IMR-90 (cell line): ENCODE results near the gene UBE2QL1. TPM values are rescaled to one million over a fixed set of nuclear protein-coding genes. Genes with fewer than 3 reads are reported as not detected.

Experiments
- ATAC-seq: fragments of 200-7000 bp; cut with Tn5 transposase; 2 replicates; pipeline ENCODE4 v1.9.1; 2020; ENCODE audit warnings: low read depth, mild to moderate bottlenecking, moderate library complexity
- BruUV-seq: library from RNA; stranded (reverse); fragments of 400-500 nt; replicated peaks from 2 replicates; lab custom pipeline; 2021; lab: Mats Ljungman, UMichigan
- CTCF ChIA-PET: fragments of 300-600 bp; formaldehyde crosslinking; extraction: SDS; loops from one replicate; lab custom pipeline; 2021; ENCODE audit warnings: antibody characterized with exemption; lab: Yijun Ruan, JAX
- POLR2A ChIA-PET: fragments of 300-600 bp; sonication (Branson Sonifier 250); formaldehyde crosslinking; loops from one replicate; lab custom pipeline; 2022; ENCODE audit warnings: antibody characterized with exemption; ENCODE audit not compliant: unreplicated experiment; lab: Charles Lee
- DNase-seq: peaks from one replicate; pipeline ENCODE4 v3.0.0; 2013
- H2AFZ ChIP-seq: replicated peaks from 2 replicates; pipeline ENCODE3; 2013; ENCODE audit warnings: low read length, mild to moderate bottlenecking; ENCODE audit not compliant: poor library complexity
- H2AK5ac ChIP-seq: 2 replicates; pipeline ENCODE4 v1.6.1; 2013; ENCODE audit warnings: low read depth, low read length, inconsistent platforms
- H2AK9ac ChIP-seq: replicated peaks from 2 replicates; pipeline ENCODE3; 2013; ENCODE audit warnings: mild to moderate bottlenecking, low read depth, low read length, moderate library complexity; ENCODE audit not compliant: poor library complexity
- H2BK120ac ChIP-seq: 2 replicates; pipeline ENCODE4 v1.6.1; 2013; ENCODE audit warnings: low read depth, low read length, inconsistent platforms
- H2BK15ac ChIP-seq: 3 replicates; pipeline ENCODE4 v1.6.1; 2013; ENCODE audit warnings: low read depth, low read length, inconsistent platforms
- H2BK20ac ChIP-seq: 2 replicates; pipeline ENCODE4 v1.6.1; 2013; ENCODE audit warnings: low read depth, mild to moderate bottlenecking, inconsistent platforms, low read length, moderate library complexity
- H2BK5ac ChIP-seq: 2 replicates; pipeline ENCODE4 v1.6.1; 2013; ENCODE audit warnings: mild to moderate bottlenecking, low read depth, low read length, inconsistent platforms; ENCODE audit not compliant: poor library complexity, severe bottlenecking
- H3K14ac ChIP-seq: replicated peaks from 2 replicates; pipeline ENCODE4 v1.6.1; 2013; ENCODE audit warnings: low read depth, low read length, inconsistent platforms
- H3K18ac ChIP-seq: 2 replicates; pipeline ENCODE4 v1.6.1; 2013; ENCODE audit warnings: low read depth, low read length, control low read depth
- H3K23ac ChIP-seq: 2 replicates; pipeline ENCODE4 v1.6.1; 2013; ENCODE audit warnings: low read depth, low read length, inconsistent platforms
- H3K27ac ChIP-seq: 2 replicates; pipeline ENCODE4 v1.5.1; 2013; ENCODE audit warnings: mild to moderate bottlenecking, control low read depth, low read length; ENCODE audit not compliant: insufficient read depth
- H3K27me3 ChIP-seq: 2 replicates; pipeline ENCODE4 v1.6.1; 2013; ENCODE audit warnings: low read length; ENCODE audit not compliant: control insufficient read depth, insufficient read depth
- H3K36me3 ChIP-seq: 2 replicates; pipeline ENCODE4 v1.6.1; 2013; ENCODE audit warnings: low read length, mixed read lengths; ENCODE audit not compliant: control insufficient read depth, insufficient read depth
- H3K4ac ChIP-seq: 2 replicates; pipeline ENCODE4 v1.6.1; 2013; ENCODE audit warnings: low read depth, low read length, inconsistent platforms
- H3K4me1 ChIP-seq: 2 replicates; pipeline ENCODE4 v1.6.1; 2013; ENCODE audit warnings: low read length, mixed read lengths; ENCODE audit not compliant: control insufficient read depth, insufficient read depth
- H3K4me2 ChIP-seq: 2 replicates; pipeline ENCODE4 v1.6.1; 2013; ENCODE audit warnings: low read depth, mild to moderate bottlenecking, control low read depth, low read length, moderate library complexity
- H3K4me3 ChIP-seq: 2 replicates; pipeline ENCODE4 v1.5.1; 2013; ENCODE audit warnings: low read depth, mild to moderate bottlenecking, control low read depth, low read length, moderate library complexity; ENCODE audit not compliant: insufficient read depth
- H3K56ac ChIP-seq: 2 replicates; pipeline ENCODE4 v1.6.1; 2013; ENCODE audit warnings: low read length, inconsistent platforms; ENCODE audit not compliant: insufficient read depth; ENCODE audit errors: extremely low read depth
- H3K79me1 ChIP-seq, 2 experiments: 2 replicates each; pipeline ENCODE4 v1.6.1; 2013; ENCODE audit warnings: low read length in 2 of 2, inconsistent platforms in 1 of 2, low read depth in 1 of 2
- H3K9ac ChIP-seq: 2 replicates; pipeline ENCODE4 v1.6.1; 2013; ENCODE audit warnings: low read depth, low read length, control low read depth
- H3K9me1 ChIP-seq: 2 replicates; pipeline ENCODE4 v1.6.1; 2013; ENCODE audit warnings: low read length, inconsistent platforms; ENCODE audit not compliant: insufficient read depth
- H3K9me3 ChIP-seq: 2 replicates; pipeline ENCODE4 v1.6.1; 2013; ENCODE audit warnings: low read length; ENCODE audit not compliant: control insufficient read depth, insufficient read depth
- H4K20me1 ChIP-seq: 2 replicates; pipeline ENCODE4 v1.6.1; 2013; ENCODE audit warnings: low read length, inconsistent platforms; ENCODE audit not compliant: insufficient read depth
- H4K5ac ChIP-seq: 2 replicates; pipeline ENCODE4 v1.6.1; 2013; ENCODE audit warnings: mild to moderate bottlenecking, low read depth, low read length, control low read depth
- H4K8ac ChIP-seq, 2 experiments: 2 replicates each; pipeline ENCODE4 v1.6.1; 2013; ENCODE audit warnings: low read depth in 2 of 2, low read length in 2 of 2, control low read depth in 1 of 2, inconsistent platforms in 1 of 2
- H4K91ac ChIP-seq: 2 replicates; pipeline ENCODE4 v1.6.1; 2013; ENCODE audit warnings: low read depth, low read length, inconsistent platforms; ENCODE audit not compliant: insufficient read depth
- FOS ChIP-seq: fragments of 150-350 bp; IDR thresholded peaks from 2 replicates; pipeline ENCODE4 v1.6.1; 2016; ENCODE audit warnings: low read depth, low read length
- MAFK ChIP-seq: IDR thresholded peaks from 2 replicates; pipeline ENCODE4 v1.6.1; 2012; ENCODE audit warnings: low read depth, low read length, improper control_type of control experiment
- MAZ ChIP-seq: IDR thresholded peaks from 2 replicates; pipeline ENCODE4 v1.6.1; 2012; ENCODE audit warnings: low read depth, mild to moderate bottlenecking, low read length, improper control_type of control experiment, moderate library complexity, borderline replicate concordance
- NFE2L2 ChIP-seq: fragments of 150-350 bp; IDR thresholded peaks from 2 replicates; pipeline ENCODE4 v1.6.1; 2016; ENCODE audit warnings: low read depth, mild to moderate bottlenecking, low read length
- POLR2A ChIP-seq: IDR thresholded peaks from 2 replicates; pipeline ENCODE4 v1.6.1; 2012; ENCODE audit warnings: mild to moderate bottlenecking, low read depth, low read length
- RAD21 ChIP-seq: IDR thresholded peaks from 2 replicates; pipeline ENCODE4 v1.6.1; 2012; ENCODE audit warnings: low read length, improper control_type of control experiment
- RFX5 ChIP-seq: IDR thresholded peaks from 2 replicates; pipeline ENCODE4 v1.8.0; 2012; ENCODE audit warnings: low read depth, mild to moderate bottlenecking, low read length, moderate library complexity
- WGBS, 2 experiments: methylation state at CpG; one replicate each; pipeline versions ENCODE4 v1.1.5 to v1.1.7; 2013; ENCODE audit warnings: missing lambda C conversion rate in 2 of 2; ENCODE audit not compliant: insufficient read length in 1 of 2; ENCODE audit errors: extremely low coverage in 2 of 2; 5-methylcytosine and 5-hydroxymethylcytosine counted together
- dilution Hi-C: fragments of 300-500 bp; cut with HindIII; formaldehyde crosslinking; loops from one replicate; pipeline ENCODE4 v1.14.3; 2018; ENCODE audit warnings: low sequenced_read_pairs; ENCODE audit not compliant: unreplicated experiment
- in situ Hi-C: fragments of 300-500 bp; cut with MboI; formaldehyde crosslinking; loops from 3 replicates; pipeline ENCODE4 v1.14.3; 2019; ENCODE audit warnings: low sequenced_read_pairs, inconsistent platforms, mixed read lengths
- intact Hi-C: fragments of 100-400 bp; cut with micrococcal nuclease; formaldehyde crosslinking; loops from 2 replicates; pipeline ENCODE4 v1.10.0; 2022
- polyA plus RNA-seq, 3 experiments: library from polyadenylated mRNA; depleted of rRNA; stranded (reverse); fragments of >200 nt; gene quantifications; 2 replicates each; pipeline ENCODE4 v1.2.3, GENCODE V29; 2012; ENCODE audit warnings: low replicate concordance in 1 of 3
- total RNA-seq: library from RNA; depleted of rRNA; stranded (reverse); fragments of >200 nt; gene quantifications from 2 replicates; pipeline ENCODE4 v1.2.3, GENCODE V29; 2012

The UBE2QL1 gene
- total and polyA plus RNA-seq, 2 of the 4 experiments (the other 2 are of a cell fraction) = not detected

DNA sequence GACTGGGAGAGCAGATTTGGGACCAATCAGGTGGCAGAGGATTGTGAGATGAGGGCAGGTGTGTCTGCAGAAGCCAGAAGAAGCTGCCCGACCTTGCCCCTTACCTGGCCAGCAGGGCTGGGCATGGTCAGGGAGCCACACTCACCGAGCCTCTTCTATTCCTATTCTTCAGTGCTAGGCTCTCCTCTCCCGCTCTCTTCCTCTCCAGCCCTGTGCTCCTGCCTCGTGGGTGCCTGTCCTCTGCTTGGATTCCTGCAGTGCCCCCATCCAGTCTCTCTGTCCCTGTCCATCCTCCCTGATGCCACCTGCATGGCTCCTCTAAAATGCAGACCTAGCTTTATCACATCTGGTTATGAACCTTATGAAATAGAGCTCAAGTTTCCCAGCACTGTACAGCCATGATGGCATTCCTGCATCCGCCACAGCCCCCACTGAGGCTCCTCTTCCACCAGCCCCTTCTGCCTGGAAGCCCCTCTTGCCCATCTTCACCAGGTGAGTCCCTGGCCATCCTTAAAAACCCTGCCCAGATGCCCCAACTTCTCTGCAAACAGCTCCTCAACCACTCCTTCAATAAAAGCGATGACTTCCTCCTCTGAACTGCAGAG lies 8.2 kb downstream of the UBE2QL1 start:
- Histone ChIP-seq H3K18ac (no peak overlapping the region), H3K4me3 (no peak overlapping the region), H2BK120ac (no peak overlapping the region), H4K91ac (no peak overlapping the region), H3K56ac (no peak overlapping the region), H4K20me1 (no peaks in the 10 kb centered on the region), H3K27me3 (peaks cover 10% of the 10 kb centered on the region), H2AFZ (no peak overlapping the region), H3K9me1 (no peaks in the 10 kb centered on the region), H2BK15ac (no peak overlapping the region), H3K4me2 (no peak overlapping the region), H2AK5ac (no peak overlapping the region), H3K4ac (no peak overlapping the region), H3K9me3 (no peaks in the 10 kb centered on the region), H2BK5ac (no peak overlapping the region), H4K5ac (no peak overlapping the region), H3K4me1 (no peaks in the 10 kb centered on the region), H3K23ac (no peak overlapping the region), H2BK20ac (no peak overlapping the region), H3K27ac (no peak overlapping the region), H4K8ac (no peak overlapping the region), H3K9ac (no peak overlapping the region), H2AK9ac (no peak overlapping the region), H3K79me1 (no peaks in the 10 kb centered on the region), H3K14ac (no peak overlapping the region), H3K36me3 (no peaks in the 10 kb centered on the region)
- CTCF ChIA-PET = no interaction called here
- intact Hi-C loops (no loop called here), in situ Hi-C loops (no loop called here), dilution Hi-C loops (no loop called here)
- no CpG with 5 or more reads among the region's 6 CpGs for WGBS, 2 experiments
- no peak for TF ChIP-seq RAD21
- no peak for TF ChIP-seq FOS
- no peak for TF ChIP-seq NFE2L2
- TF ChIP-seq RFX5 = no peak
- TF ChIP-seq POLR2A = no peak
- TF ChIP-seq MAFK = no peak
- TF ChIP-seq MAZ = no peak
- BruUV-seq = no TSS peak
- DNase-seq = no peak
- no peak for ATAC-seq
- POLR2A ChIA-PET = no interaction called here
